ENCODE results near the gene ABHD12.

Gene ABHD12

DNA sequence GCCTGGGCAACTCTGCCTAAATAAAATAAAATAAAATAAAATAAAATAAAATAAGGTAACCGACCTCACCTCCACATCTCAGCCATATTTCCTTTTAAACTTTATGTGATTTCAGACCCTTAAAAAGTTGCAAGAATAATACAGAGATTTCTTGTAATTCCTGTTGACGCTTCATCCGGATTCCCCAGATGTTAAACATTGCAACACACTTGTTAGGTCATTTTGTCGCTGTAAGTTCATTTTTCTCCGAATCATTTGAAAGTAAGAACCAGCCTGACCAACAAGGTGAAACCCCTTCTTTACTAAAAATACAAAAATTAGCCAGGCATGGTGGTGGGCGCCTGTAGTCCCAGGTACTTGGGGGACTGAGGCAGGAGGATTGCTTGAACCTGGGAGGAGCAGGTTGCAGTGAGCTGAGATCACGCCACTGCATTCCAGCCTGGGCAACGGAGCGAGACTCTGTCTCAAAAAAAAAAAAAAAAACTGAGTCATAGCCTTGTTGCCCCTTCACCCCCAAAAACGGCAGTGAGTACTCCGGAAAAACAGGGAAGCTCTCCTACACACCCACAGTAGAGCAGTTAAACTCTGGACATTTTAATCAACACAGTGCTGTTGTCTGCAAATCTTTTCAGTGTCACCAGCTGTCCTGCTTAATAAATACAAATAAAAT is 136.9 kb downstream of the ABHD12 start:
- ATAC-seq (ENCODE audit: low read depth) (no peak), DNase-seq (ENCODE audit: low spot score) (no peak)
- Histone ChIP-seq H3K27me3 (ENCODE audit: insufficient read depth, poor library complexity, severe bottlenecking) (no peaks in the 10 kb centered on the region), H3K4me3 (ENCODE audit: severe bottlenecking) (no peak overlapping the region), H3K36me3 (ENCODE audit: low read depth) (peaks cover 82% of the 10 kb centered on the region), H3K4me1 (ENCODE audit: insufficient read depth, poor library complexity, severe bottlenecking) (peaks cover 13% of the 10 kb centered on the region), H3K27ac (ENCODE audit: poor library complexity, severe bottlenecking) (no peak overlapping the region), H3K9me3 (ENCODE audit: severe bottlenecking) (no peaks in the 10 kb centered on the region)
- TF ChIP-seq, protein P1, sequence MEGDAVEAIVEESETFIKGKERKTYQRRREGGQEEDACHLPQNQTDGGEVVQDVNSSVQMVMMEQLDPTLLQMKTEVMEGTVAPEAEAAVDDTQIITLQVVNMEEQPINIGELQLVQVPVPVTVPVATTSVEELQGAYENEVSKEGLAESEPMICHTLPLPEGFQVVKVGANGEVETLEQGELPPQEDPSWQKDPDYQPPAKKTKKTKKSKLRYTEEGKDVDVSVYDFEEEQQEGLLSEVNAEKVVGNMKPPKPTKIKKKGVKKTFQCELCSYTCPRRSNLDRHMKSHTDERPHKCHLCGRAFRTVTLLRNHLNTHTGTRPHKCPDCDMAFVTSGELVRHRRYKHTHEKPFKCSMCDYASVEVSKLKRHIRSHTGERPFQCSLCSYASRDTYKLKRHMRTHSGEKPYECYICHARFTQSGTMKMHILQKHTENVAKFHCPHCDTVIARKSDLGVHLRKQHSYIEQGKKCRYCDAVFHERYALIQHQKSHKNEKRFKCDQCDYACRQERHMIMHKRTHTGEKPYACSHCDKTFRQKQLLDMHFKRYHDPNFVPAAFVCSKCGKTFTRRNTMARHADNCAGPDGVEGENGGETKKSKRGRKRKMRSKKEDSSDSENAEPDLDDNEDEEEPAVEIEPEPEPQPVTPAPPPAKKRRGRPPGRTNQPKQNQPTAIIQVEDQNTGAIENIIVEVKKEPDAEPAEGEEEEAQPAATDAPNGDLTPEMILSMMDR (IDR thresholded peaks at IDR 0.05; ENCODE audit: poor library complexity, severe bottlenecking) = no peak

DNA sequence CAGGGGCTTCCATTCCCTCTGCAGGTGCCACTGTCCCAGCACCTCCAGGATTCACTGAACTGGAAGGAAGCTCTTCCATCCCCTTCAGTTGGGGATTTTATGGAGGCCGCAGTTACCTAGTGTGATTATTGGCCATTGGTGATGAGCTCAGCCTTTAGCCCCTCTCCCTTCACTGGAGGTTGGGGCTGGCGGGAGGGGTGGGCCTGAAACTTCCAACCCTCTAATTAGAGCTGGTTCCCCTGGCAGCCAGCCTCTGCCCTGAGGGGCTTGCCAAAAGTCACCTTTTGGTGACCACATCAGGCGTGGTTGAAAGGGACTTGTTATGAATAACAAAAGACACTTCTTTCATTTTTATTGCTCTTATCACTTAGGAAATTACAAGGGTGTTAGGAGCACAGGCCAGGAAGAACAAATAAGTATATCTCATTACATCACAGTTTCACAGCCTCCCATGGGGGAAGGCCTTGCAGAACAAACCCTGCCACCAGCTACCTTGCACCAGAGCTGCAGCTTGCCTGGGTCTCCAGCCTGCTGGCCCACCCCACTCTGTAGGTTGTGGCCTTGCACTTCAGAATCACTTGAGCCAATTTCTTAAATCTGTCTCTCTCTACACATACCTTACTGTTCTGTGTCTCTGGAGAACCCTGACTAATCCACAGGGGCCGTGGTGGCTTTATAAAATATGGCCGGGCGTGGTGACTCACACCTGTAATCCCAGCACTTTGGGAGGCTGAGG is 137.8 kb downstream of the ABHD12 start:
- no peak for ATAC-seq (ENCODE audit: low read depth)
- TF ChIP-seq, protein P1 (IDR thresholded peaks at IDR 0.05; ENCODE audit: poor library complexity, severe bottlenecking) = no peak
- Histone ChIP-seq H3K9me3 (ENCODE audit: severe bottlenecking) (no peaks in the 10 kb centered on the region), H3K27ac (ENCODE audit: poor library complexity, severe bottlenecking) (no peak overlapping the region), H3K4me3 (ENCODE audit: severe bottlenecking) (no peak overlapping the region), H3K27me3 (ENCODE audit: insufficient read depth, poor library complexity, severe bottlenecking) (no peaks in the 10 kb centered on the region), H3K36me3 (ENCODE audit: low read depth) (peaks cover 73% of the 10 kb centered on the region), H3K4me1 (ENCODE audit: insufficient read depth, poor library complexity, severe bottlenecking) (peaks cover 13% of the 10 kb centered on the region)
- DNase-seq (ENCODE audit: low spot score) = no peak

DNA sequence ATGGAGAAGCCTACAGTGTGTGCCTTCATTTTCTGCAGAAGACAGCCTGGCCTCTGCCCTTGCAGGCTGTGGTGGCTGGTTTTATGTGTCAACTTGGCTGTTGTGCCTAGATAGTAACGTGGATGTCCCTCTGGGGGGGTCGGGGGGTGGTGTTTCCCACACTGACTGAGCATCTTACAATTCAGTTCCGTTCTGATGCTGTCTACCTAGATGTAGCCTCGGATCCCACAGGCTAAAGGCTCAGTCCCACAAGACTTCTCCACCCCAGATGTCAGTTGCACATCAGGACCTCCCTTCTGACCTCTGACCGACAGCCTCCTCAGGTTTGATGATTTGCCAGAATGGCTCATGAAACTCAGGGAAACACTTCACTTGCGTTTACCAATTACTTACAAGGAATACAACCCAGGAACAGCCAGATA is 138.4 kb downstream of the ABHD12 start:
- DNase-seq (ENCODE audit: low spot score) = no peak
- Histone ChIP-seq H3K36me3 (ENCODE audit: low read depth) (peaks cover 68% of the 10 kb centered on the region), H3K4me1 (ENCODE audit: insufficient read depth, poor library complexity, severe bottlenecking) (peaks cover 13% of the 10 kb centered on the region), H3K27ac (ENCODE audit: poor library complexity, severe bottlenecking) (no peak overlapping the region), H3K4me3 (ENCODE audit: severe bottlenecking) (no peak overlapping the region), H3K9me3 (ENCODE audit: severe bottlenecking) (no peaks in the 10 kb centered on the region), H3K27me3 (ENCODE audit: insufficient read depth, poor library complexity, severe bottlenecking) (no peaks in the 10 kb centered on the region)
- TF ChIP-seq, protein P1 (IDR thresholded peaks at IDR 0.05; ENCODE audit: poor library complexity, severe bottlenecking) = no peak
- ATAC-seq (ENCODE audit: low read depth) = no peak

DNA sequence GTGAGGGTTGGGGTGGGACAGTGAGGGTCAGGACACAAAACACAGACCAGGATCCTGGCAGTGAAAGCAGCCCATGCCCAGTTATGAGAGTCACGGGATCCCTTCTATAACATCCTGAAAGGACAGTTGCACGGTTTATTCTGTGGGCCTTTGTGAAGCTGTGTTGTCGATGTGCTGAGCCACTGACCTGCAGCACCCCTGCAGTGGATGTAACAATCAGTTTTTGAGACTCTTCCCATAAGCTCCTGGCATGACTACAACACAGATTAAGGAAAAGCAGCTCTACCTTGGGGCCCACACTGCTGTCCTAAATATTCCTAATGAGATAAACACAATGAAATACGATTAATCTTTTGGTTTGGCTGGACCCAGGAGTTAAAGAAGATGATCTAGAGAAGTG is 139.1 kb downstream of the ABHD12 start:
- Histone ChIP-seq H3K27me3 (ENCODE audit: insufficient read depth, poor library complexity, severe bottlenecking) (no peaks in the 10 kb centered on the region), H3K4me3 (ENCODE audit: severe bottlenecking) (no peak overlapping the region), H3K27ac (ENCODE audit: poor library complexity, severe bottlenecking) (no peak overlapping the region), H3K9me3 (ENCODE audit: severe bottlenecking) (no peaks in the 10 kb centered on the region), H3K36me3 (ENCODE audit: low read depth) (peaks cover 68% of the 10 kb centered on the region), H3K4me1 (ENCODE audit: insufficient read depth, poor library complexity, severe bottlenecking) (peaks cover 18% of the 10 kb centered on the region)
- ATAC-seq (ENCODE audit: low read depth) = no peak
- TF ChIP-seq, protein P1 (IDR thresholded peaks at IDR 0.05; ENCODE audit: poor library complexity, severe bottlenecking) = no peak
- DNase-seq (ENCODE audit: low spot score) = no peak

DNA sequence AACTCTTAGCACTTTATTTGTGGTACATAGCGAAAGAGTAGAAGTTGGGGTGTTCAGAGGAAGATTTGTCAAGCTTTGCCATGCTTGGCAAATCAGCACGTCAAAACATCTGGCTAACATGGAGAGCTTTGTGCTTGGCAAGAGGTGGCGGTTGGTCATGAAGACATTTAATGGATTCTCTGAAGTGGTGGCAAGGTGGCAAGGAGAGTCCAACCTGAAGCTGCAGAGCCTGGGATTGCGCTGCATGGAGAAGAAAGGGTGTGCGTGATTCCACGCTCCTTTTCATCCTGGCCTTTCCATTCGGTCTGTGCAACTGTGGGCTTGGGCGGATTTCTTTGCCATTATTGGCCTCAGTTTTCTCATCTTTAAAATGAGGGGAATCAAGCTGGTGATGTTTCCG is 139.6 kb downstream of the ABHD12 start:
- TF ChIP-seq, protein P1 (IDR thresholded peaks at IDR 0.05; ENCODE audit: poor library complexity, severe bottlenecking) = no peak
- Histone ChIP-seq H3K36me3 (ENCODE audit: low read depth) (peaks cover 66% of the 10 kb centered on the region), H3K4me3 (ENCODE audit: severe bottlenecking) (no peak overlapping the region), H3K27me3 (ENCODE audit: insufficient read depth, poor library complexity, severe bottlenecking) (no peaks in the 10 kb centered on the region), H3K9me3 (ENCODE audit: severe bottlenecking) (no peaks in the 10 kb centered on the region), H3K27ac (ENCODE audit: poor library complexity, severe bottlenecking) (no peak overlapping the region), H3K4me1 (ENCODE audit: insufficient read depth, poor library complexity, severe bottlenecking) (peaks cover 23% of the 10 kb centered on the region)
- no peak for DNase-seq (ENCODE audit: low spot score)
- ATAC-seq (ENCODE audit: low read depth) = no peak
